GM12878 (cell line): Measurements from ENCODE around the gene PAK2. TPM values are rescaled to one million over a fixed set of nuclear protein-coding genes. Genes with fewer than 3 reads are reported as not detected.
A peak's percentile ranks its signal among the peaks of the same experiment; 100 is the strongest.

Experiments
- ASH2L ChIP-seq: fragments of 300-600, 200-600 bp; sonication (generic); IDR thresholded peaks from 2 replicates; pipeline ENCODE4 v1.6.1; 2017; ENCODE audit warnings: low read depth, mild to moderate bottlenecking, borderline replicate concordance
- BCL3 ChIP-seq: IDR thresholded peaks from 2 replicates; pipeline ENCODE4 v1.6.1; 2011; ENCODE audit warnings: borderline replicate concordance, low read depth, mild to moderate bottlenecking, moderate library complexity, low read length; ENCODE audit not compliant: insufficient read depth, poor library complexity, severe bottlenecking
- BHLHE40 ChIP-seq, 2 experiments: fragments of 450-650 bp in 1 of 2; IDR thresholded peaks; 2 replicates each; pipeline ENCODE4 v1.6.1; 2011 to 2017; ENCODE audit warnings: low read depth in 2 of 2, borderline replicate concordance in 1 of 2, improper control_type of control experiment in 1 of 2, low read length in 1 of 2, mild to moderate bottlenecking in 1 of 2
- BRCA1 ChIP-seq: IDR thresholded peaks from 2 replicates; pipeline ENCODE4 v1.6.1; 2011; ENCODE audit warnings: low read depth, low read length, improper control_type of control experiment
- CHD2 ChIP-seq: IDR thresholded peaks from 2 replicates; pipeline ENCODE4 v1.6.1; 2011; ENCODE audit warnings: low read depth, low read length, improper control_type of control experiment, borderline replicate concordance
- CREB1 ChIP-seq: IDR thresholded peaks from 2 replicates; pipeline ENCODE4 v1.6.1; 2012; ENCODE audit warnings: low read depth, mild to moderate bottlenecking, inconsistent platforms
- ELK1 ChIP-seq: IDR thresholded peaks from 2 replicates; pipeline ENCODE4 v1.6.1; 2012; ENCODE audit warnings: low read depth, low read length, improper control_type of control experiment
- ETV6 ChIP-seq, 2 experiments: fragments of 450-650 bp in 1 of 2; IDR thresholded peaks in 1 of 2; conservative IDR thresholded peaks in 1 of 2; 2 replicates each; pipeline ENCODE4 v1.6.1; 2014; ENCODE audit warnings: antibody characterized with exemption in 1 of 2, borderline replicate concordance in 1 of 2, low read depth in 1 of 2, mild to moderate bottlenecking in 1 of 2, moderate library complexity in 1 of 2
- GABPA ChIP-seq: IDR thresholded peaks from 2 replicates; pipeline ENCODE4 v1.6.1; 2014; ENCODE audit warnings: antibody characterized with exemption, low read depth, mild to moderate bottlenecking, inconsistent platforms
- GATAD2B ChIP-seq: fragments of 450-650 bp; conservative IDR thresholded peaks from 2 replicates; pipeline ENCODE4 v1.6.1; 2017; ENCODE audit warnings: low read depth, mild to moderate bottlenecking, moderate library complexity
- IKZF1 ChIP-seq: fragments of 450-650 bp; conservative IDR thresholded peaks from 2 replicates; pipeline ENCODE4 v1.6.1; 2017; ENCODE audit warnings: antibody characterized with exemption, mild to moderate bottlenecking
- PML ChIP-seq: IDR thresholded peaks from 2 replicates; pipeline ENCODE4 v1.6.1; 2012; ENCODE audit warnings: low read length, inconsistent platforms
- POLR2A ChIP-seq: IDR thresholded peaks from 2 replicates; pipeline ENCODE4 v1.6.1; 2011; ENCODE audit warnings: low read depth, mild to moderate bottlenecking, low read length
- RUNX3 ChIP-seq: IDR thresholded peaks from 2 replicates; pipeline ENCODE4 v1.6.1; 2012; ENCODE audit warnings: low read length, inconsistent platforms
- SPI1 ChIP-seq: IDR thresholded peaks from 2 replicates; pipeline ENCODE4 v1.6.1; 2011; ENCODE audit warnings: low read depth, mild to moderate bottlenecking, low read length, moderate library complexity, borderline replicate concordance; ENCODE audit not compliant: insufficient read depth
- SREBF1 ChIP-seq: IDR thresholded peaks from 2 replicates; pipeline ENCODE4 v1.6.1; 2012; ENCODE audit warnings: mild to moderate bottlenecking, low read length
- STAT1 ChIP-seq: fragments of 450-650 bp; conservative IDR thresholded peaks from 2 replicates; pipeline ENCODE4 v1.6.1; 2014; ENCODE audit warnings: antibody characterized with exemption, mild to moderate bottlenecking
- TARDBP ChIP-seq: IDR thresholded peaks from 2 replicates; pipeline ENCODE4 v1.6.1; 2016; ENCODE audit warnings: borderline replicate concordance
- polyA plus RNA-seq, 11 experiments: library from polyadenylated mRNA; depleted of rRNA in 4 of 11; unstranded in 6 of 11; stranded (reverse) in 5 of 11; fragments of >200 nt; fragmentation: Nextera tagmentation in 4 of 11; fragmentation: Illumina TruSeq in 1 of 11; extraction: Ambion mirVana in 4 of 11; extraction: Trizol in 1 of 11; gene quantifications; 1 replicate in 1 of 11; 2 replicates in 10 of 11; pipeline versions ENCODE4 v1.2.1 to v1.2.3, GENCODE V29; 2011 to 2016; ENCODE audit warnings: inconsistent platforms in 2 of 11, missing spikeins in 2 of 11, low read depth in 1 of 11
- total RNA-seq, 4 experiments: library from RNA; depleted of rRNA in 3 of 4; stranded (reverse); fragments of >200 nt in 3 of 4; fragmentation: Illumina TruSeq in 1 of 4; extraction: Trizol in 1 of 4; gene quantifications; 2 replicates each; pipeline versions ENCODE4 v1.2.1 to v1.2.3, GENCODE V29; 2013 to 2021
- TF ChIP-seq, protein P1 (sequence below): IDR thresholded peaks from 2 replicates; pipeline ENCODE4 v1.6.1; 2011; ENCODE audit warnings: low read depth, mild to moderate bottlenecking, low read length, moderate library complexity, borderline replicate concordance; ENCODE audit errors: extremely low read depth
- TF ChIP-seq, protein P2 (sequence below): IDR thresholded peaks from 2 replicates; pipeline ENCODE4 v1.6.1; 2012; ENCODE audit warnings: low read depth, low read length, improper control_type of control experiment
- TF ChIP-seq, protein P3 (sequence below): fragments of 450-650 bp; IDR thresholded peaks from 2 replicates; pipeline ENCODE4 v1.6.1; 2017; ENCODE audit warnings: antibody characterized with exemption, mild to moderate bottlenecking, moderate library complexity

PAK2 gene
- total and polyA plus RNA-seq, 10 of the 15 experiments (the other 5 are each of a cell fraction or from before 2014, with no cell fraction given) = 9.0 to 59.1 (median 27.0) TPM

GRCh38 chr3:196739671-196740480, at the start of gene PAK2 (continued):
- TF ChIP-seq BCL3 (peak; percentile 47), ASH2L (0 out of 2 replicates have a peak, but pooled peaks have one; percentile 65), ELK1 (no peak), BRCA1 (no peak), PML (no peak), ETV6 (conservative IDR thresholded peaks at IDR 0.05 in 1 of 2, IDR thresholded peaks at IDR 0.05 in 1 of 2; ENCODE audit: borderline replicate concordance in 1 of 2, low read depth in 1 of 2) (no peak), POLR2A (peak; percentile 90), RUNX3 (peak; percentile 49; the same call in 1 of the 2 replicates), SREBF1 (no peak), TARDBP (peak; percentile 67; the same call in 1 of the 2 replicates), CREB1 (0 out of 2 replicates have a peak, but pooled peaks have one; percentile 51), IKZF1 (peak; percentile 47), CHD2 (peak; percentile 49; the same call in 1 of the 2 replicates), STAT1 (no peak), GATAD2B (peak; percentile 40; the same call in 1 of the 2 replicates), SPI1 (peak; percentile 26; the same call in 1 of the 2 replicates), GABPA (no peak), BHLHE40 (IDR thresholded peaks at IDR 0.05; ENCODE audit: borderline replicate concordance in 1 of 2, low read depth in 2 of 2, low read length in 1 of 2) (peak in 1 of 2 experiments; percentile 69; a peak in 1 of 4 replicates)
- TF ChIP-seq, protein P1, sequence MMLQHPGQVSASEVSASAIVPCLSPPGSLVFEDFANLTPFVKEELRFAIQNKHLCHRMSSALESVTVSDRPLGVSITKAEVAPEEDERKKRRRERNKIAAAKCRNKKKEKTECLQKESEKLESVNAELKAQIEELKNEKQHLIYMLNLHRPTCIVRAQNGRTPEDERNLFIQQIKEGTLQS = no peak
- TF ChIP-seq, protein P2, sequence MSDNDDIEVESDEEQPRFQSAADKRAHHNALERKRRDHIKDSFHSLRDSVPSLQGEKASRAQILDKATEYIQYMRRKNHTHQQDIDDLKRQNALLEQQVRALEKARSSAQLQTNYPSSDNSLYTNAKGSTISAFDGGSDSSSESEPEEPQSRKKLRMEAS = peak; percentile 62; the same call in 1 of the 2 replicates
- TF ChIP-seq, protein P3, sequence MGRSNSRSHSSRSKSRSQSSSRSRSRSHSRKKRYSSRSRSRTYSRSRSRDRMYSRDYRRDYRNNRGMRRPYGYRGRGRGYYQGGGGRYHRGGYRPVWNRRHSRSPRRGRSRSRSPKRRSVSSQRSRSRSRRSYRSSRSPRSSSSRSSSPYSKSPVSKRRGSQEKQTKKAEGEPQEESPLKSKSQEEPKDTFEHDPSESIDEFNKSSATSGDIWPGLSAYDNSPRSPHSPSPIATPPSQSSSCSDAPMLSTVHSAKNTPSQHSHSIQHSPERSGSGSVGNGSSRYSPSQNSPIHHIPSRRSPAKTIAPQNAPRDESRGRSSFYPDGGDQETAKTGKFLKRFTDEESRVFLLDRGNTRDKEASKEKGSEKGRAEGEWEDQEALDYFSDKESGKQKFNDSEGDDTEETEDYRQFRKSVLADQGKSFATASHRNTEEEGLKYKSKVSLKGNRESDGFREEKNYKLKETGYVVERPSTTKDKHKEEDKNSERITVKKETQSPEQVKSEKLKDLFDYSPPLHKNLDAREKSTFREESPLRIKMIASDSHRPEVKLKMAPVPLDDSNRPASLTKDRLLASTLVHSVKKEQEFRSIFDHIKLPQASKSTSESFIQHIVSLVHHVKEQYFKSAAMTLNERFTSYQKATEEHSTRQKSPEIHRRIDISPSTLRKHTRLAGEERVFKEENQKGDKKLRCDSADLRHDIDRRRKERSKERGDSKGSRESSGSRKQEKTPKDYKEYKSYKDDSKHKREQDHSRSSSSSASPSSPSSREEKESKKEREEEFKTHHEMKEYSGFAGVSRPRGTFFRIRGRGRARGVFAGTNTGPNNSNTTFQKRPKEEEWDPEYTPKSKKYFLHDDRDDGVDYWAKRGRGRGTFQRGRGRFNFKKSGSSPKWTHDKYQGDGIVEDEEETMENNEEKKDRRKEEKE = 0 out of 2 replicates have a peak, but pooled peaks have one; percentile 43
